ENCODE data around the gene TRAPPC2L. TPM values are rescaled to one million over a fixed set of nuclear protein-coding genes. Genes with fewer than 3 reads are reported as not detected.

TRAPPC2L gene
- total and polyA plus RNA-seq, 2 donors (not counting 1 experiment from before 2014, with no cell fraction given) = 33.5 to 65.1 TPM

DNA sequence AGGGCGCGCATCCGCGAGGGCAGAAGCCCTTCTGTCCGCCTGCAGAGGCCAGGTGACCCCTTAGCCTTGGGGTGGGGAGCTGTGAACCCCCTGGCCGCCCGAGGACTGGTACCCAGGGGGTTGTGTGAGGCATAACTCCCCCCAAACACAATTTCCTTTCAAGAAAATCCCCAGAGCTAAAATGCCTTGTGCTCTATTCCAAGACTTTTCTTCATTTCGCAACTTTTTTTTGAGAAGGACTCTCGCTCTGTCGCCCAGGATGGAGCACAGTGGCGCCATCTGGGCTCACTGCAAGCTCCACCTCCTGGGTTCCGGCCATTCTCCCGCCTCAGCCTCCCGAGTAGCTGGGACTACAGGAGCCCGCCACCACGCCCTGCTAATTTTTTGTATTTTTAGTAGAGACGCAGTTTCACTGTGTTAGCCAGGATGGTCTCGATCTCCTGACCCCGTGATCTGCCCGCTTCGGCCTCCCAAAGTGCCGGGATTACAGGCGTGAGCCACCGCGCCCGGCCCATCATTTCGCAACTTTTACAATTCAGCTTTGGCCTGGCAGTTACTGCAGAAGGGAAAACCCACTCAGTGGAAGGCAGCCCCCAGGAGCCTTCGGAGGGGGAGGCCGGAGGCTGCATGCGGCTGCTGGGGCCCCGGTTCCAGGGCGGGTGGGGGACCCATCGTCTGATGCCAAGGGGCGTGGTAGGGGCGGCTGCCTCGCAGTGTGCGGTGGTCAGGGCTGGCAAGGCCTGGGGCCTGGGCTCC is 44.2 kb upstream of the TRAPPC2L start:
- Mint-ChIP-seq H3K4me1 (peaks cover 19% of the 10 kb centered on the region), H3K9me3 (ENCODE audit: insufficient read depth) (no peaks in the 10 kb centered on the region), H3K27ac (peak overlapping the region; percentile 72), H3K4me3 (peak overlapping the region; percentile 98), H3K27me3 (no peaks in the 10 kb centered on the region)
- TF ChIP-seq, protein P1, sequence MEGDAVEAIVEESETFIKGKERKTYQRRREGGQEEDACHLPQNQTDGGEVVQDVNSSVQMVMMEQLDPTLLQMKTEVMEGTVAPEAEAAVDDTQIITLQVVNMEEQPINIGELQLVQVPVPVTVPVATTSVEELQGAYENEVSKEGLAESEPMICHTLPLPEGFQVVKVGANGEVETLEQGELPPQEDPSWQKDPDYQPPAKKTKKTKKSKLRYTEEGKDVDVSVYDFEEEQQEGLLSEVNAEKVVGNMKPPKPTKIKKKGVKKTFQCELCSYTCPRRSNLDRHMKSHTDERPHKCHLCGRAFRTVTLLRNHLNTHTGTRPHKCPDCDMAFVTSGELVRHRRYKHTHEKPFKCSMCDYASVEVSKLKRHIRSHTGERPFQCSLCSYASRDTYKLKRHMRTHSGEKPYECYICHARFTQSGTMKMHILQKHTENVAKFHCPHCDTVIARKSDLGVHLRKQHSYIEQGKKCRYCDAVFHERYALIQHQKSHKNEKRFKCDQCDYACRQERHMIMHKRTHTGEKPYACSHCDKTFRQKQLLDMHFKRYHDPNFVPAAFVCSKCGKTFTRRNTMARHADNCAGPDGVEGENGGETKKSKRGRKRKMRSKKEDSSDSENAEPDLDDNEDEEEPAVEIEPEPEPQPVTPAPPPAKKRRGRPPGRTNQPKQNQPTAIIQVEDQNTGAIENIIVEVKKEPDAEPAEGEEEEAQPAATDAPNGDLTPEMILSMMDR (IDR thresholded peaks at IDR 0.05) = peak; percentile 11
- no peak for TF ChIP-seq EZH2 (IDR thresholded peaks at IDR 0.05; ENCODE audit: borderline replicate concordance, insufficient read depth, low read depth, low read length, poor library complexity, severe bottlenecking)
- ATAC-seq (ENCODE audit: low read depth) (no peak), DNase-seq (no peak)
- intact Hi-C loops (cut with micrococcal nuclease) = loop anchor here (1.0 kb wide), 7 partner anchors 9 to 748 kb away; partner anchors contain the start of genes CDH15, CDT1, RPL13 and TRAPPC2L
- peaks cover 32% of the 10 kb centered on the region for H4K20me1 ChIP-seq (ENCODE audit: control insufficient read depth, insufficient read depth, low read length, poor library complexity, severe bottlenecking)
- 55% methylated on average over 19 of the region's 37 CpGs for WGBS (ENCODE audit: insufficient coverage)
- peak overlapping the region; percentile 61 to 65 for H3K27ac ChIP-seq (ENCODE audit: low read length in 2 of 2)
- H3K79me2 ChIP-seq (ENCODE audit: control insufficient read depth, insufficient read depth, low read length) = peaks cover 15% of the 10 kb centered on the region
- CTCF ChIA-PET = interaction anchor here (0.6 to 3.9 kb wide), 10 partner anchors 10 to 403 kb away, joined by 3 to 23 read pairs (median 6); partner anchors contain the start of genes GALNS and TRAPPC2L
- no peaks in the 10 kb centered on the region for H3K27me3 ChIP-seq (replicated peaks in 1 of 4; ENCODE audit: control extremely low read depth in 1 of 4, control insufficient read depth in 3 of 4, insufficient read depth in 4 of 4, low read length in 3 of 4)
- H3K4me3 ChIP-seq (ENCODE audit: control extremely low read depth in 1 of 5, extremely low read depth in 1 of 5, insufficient read depth in 1 of 5, low read depth in 2 of 5, low read length in 4 of 5) = peak overlapping the region; percentile 40 to 90 (median 77)
- peak overlapping the region; percentile 99 for H3K4me2 ChIP-seq (replicated peaks; ENCODE audit: low read depth, low read length, poor library complexity, severe bottlenecking)
- H3K4me1 ChIP-seq (ENCODE audit: control insufficient read depth in 2 of 2, insufficient read depth in 2 of 2, low read length in 2 of 2) = peaks cover 11 to 27% of the 10 kb centered on the region in 2 donors
- H3K36me3 ChIP-seq (replicated peaks in 1 of 2; ENCODE audit: control extremely low read depth in 1 of 2, control insufficient read depth in 1 of 2, extremely low read depth in 1 of 2, insufficient read depth in 2 of 2, low read length in 1 of 2) = peaks cover 0 to 23% of the 10 kb centered on the region in 2 experiments
- no peaks in the 10 kb centered on the region for H3K9me3 ChIP-seq (ENCODE audit: control extremely low read depth in 1 of 3, control insufficient read depth in 2 of 3, insufficient read depth in 1 of 3, low read length in 2 of 3)
- H3K9ac ChIP-seq (ENCODE audit: low read length) = peak overlapping the region; percentile 79
- peak overlapping the region; percentile 78 for H2AFZ ChIP-seq (ENCODE audit: insufficient read depth, low read depth, low read length, poor library complexity, severe bottlenecking)
- POLR2A ChIA-PET = interaction anchor here (0.7 to 2.3 kb wide), 5 partner anchors 9 to 1051 kb away, joined by 3 to 11 read pairs (median 6); partner anchors contain the start of genes CDT1, GALNS, TRAPPC2L and ZNF778
